Measurements from ENCODE around the gene SPATA24.

- TF ChIP-seq GATA2 (IDR thresholded peaks at IDR 0.05; ENCODE audit: low read depth, low read length) (no peak), GATA3 (IDR thresholded peaks at IDR 0.05; ENCODE audit: low read depth, low read length) (no peak)
These were observed 573 bp upstream of the SPATA24 start for GRCh38 chr5:139404484-139404840.

Data from SH-SY5Y (cell line).